H1 (cell line): ENCODE measurements around the gene TMEM165. TPM values are rescaled to one million over a fixed set of nuclear protein-coding genes. Genes with fewer than 3 reads are reported as not detected.

ENCODE experiments used
- CTCF ChIA-PET: fragments of 300-600 bp; sonication (Branson Sonifier 250); formaldehyde crosslinking; loops from one replicate; lab custom pipeline; 2021; ENCODE audit not compliant: partially characterized antibody; lab: Charles Lee
- POLR2A ChIA-PET: fragments of 300-600 bp; sonication (Branson Sonifier 250); formaldehyde crosslinking; loops from one replicate; lab custom pipeline; 2021; ENCODE audit warnings: inconsistent platforms; ENCODE audit not compliant: partially characterized antibody; lab: Charles Lee
- DNase-seq, 2 experiments: peaks; one replicate each; pipeline versions ENCODE4 v3.0.0 to v3.0.0-alpha.2; 2010 to 2022; ENCODE audit warnings: low spot score in 2 of 2, low read depth in 1 of 2, mixed read lengths in 1 of 2
- FAIRE-seq: peaks from 2 replicates; lab custom pipeline; 2011; peaks lifted over from hg19 to GRCh38; lab: Jason Lieb, UNC
- H2AFZ ChIP-seq: 2 replicates; pipeline ENCODE4 v1.8.1; 2012; ENCODE audit warnings: low read length, inconsistent platforms
- H2AK5ac ChIP-seq: 2 replicates; pipeline ENCODE4 v1.6.1; 2013; ENCODE audit warnings: low read depth, low read length
- H2BK120ac ChIP-seq: replicated peaks from 2 replicates; pipeline ENCODE3; 2013; ENCODE audit warnings: low read depth, low read length, inconsistent platforms
- H2BK12ac ChIP-seq: 2 replicates; pipeline ENCODE4 v1.6.1; 2013; ENCODE audit warnings: low read depth, low read length
- H2BK15ac ChIP-seq: 2 replicates; pipeline ENCODE4 v1.6.1; 2013; ENCODE audit warnings: low read length
- H2BK20ac ChIP-seq: 2 replicates; pipeline ENCODE4 v1.6.1; 2013; ENCODE audit warnings: low read length
- H2BK5ac ChIP-seq: 2 replicates; pipeline ENCODE4 v1.6.1; 2013; ENCODE audit warnings: low read depth, low read length
- H3K14ac ChIP-seq: 2 replicates; pipeline ENCODE4 v1.6.1; 2013; ENCODE audit warnings: inconsistent platforms; ENCODE audit not compliant: insufficient read length
- H3K18ac ChIP-seq: 2 replicates; pipeline ENCODE4 v1.6.1; 2013; ENCODE audit warnings: low read length; ENCODE audit errors: extremely low read depth
- H3K23ac ChIP-seq: 2 replicates; pipeline ENCODE4 v1.6.1; 2013; ENCODE audit warnings: inconsistent platforms; ENCODE audit not compliant: insufficient read length
- H3K23me2 ChIP-seq: 2 replicates; pipeline ENCODE4 v1.6.1; 2013; ENCODE audit warnings: low read depth, low read length
- H3K27ac ChIP-seq: 2 replicates; pipeline ENCODE4 v1.6.1; 2011; ENCODE audit warnings: low read depth, low read length, inconsistent platforms
- H3K27me3 ChIP-seq, 4 experiments: replicated peaks in 1 of 4; 1 replicate in 1 of 4; 2 replicates in 3 of 4; pipeline versions ENCODE4 v1.6.1 to v1.8.1; 2011 to 2013; ENCODE audit warnings: low read length in 3 of 4, mild to moderate bottlenecking in 3 of 4, inconsistent platforms in 2 of 4, mixed read lengths in 2 of 4, moderate library complexity in 1 of 4; ENCODE audit not compliant: control insufficient read depth in 3 of 4, insufficient read depth in 3 of 4; ENCODE audit errors: extremely low read depth in 1 of 4
- H3K36me3 ChIP-seq, 4 experiments: 2 replicates each; pipeline versions ENCODE4 v1.6.1 to v1.8.1; 2011 to 2013; ENCODE audit warnings: mild to moderate bottlenecking in 4 of 4, low read length in 3 of 4, moderate library complexity in 2 of 4, control low read depth in 1 of 4, inconsistent platforms in 1 of 4; ENCODE audit not compliant: insufficient read depth in 4 of 4, control insufficient read depth in 2 of 4
- H3K4ac ChIP-seq: replicated peaks from 2 replicates; pipeline ENCODE3; 2013; ENCODE audit warnings: low read length, low read depth, mixed read lengths, inconsistent platforms; ENCODE audit not compliant: insufficient read length
- H3K4me1 ChIP-seq, 4 experiments: replicated peaks in 1 of 4; 1 replicate in 1 of 4; 2 replicates in 3 of 4; pipeline versions ENCODE4 v1.6.1 to v1.8.1; 2011 to 2013; ENCODE audit warnings: low read length in 3 of 4, inconsistent platforms in 2 of 4, mixed read lengths in 1 of 4; ENCODE audit not compliant: insufficient read depth in 4 of 4, control insufficient read depth in 3 of 4
- H3K4me2 ChIP-seq, 2 experiments: 2 replicates each; pipeline versions ENCODE4 v1.6.1 to v1.8.1; 2011 to 2013; ENCODE audit warnings: low read depth in 2 of 2, low read length in 2 of 2, control low read depth in 1 of 2, inconsistent platforms in 1 of 2, mild to moderate bottlenecking in 1 of 2; ENCODE audit not compliant: insufficient read depth in 1 of 2
- H3K4me3 ChIP-seq, 4 experiments: fragments of 200-600, 300-600 bp in 1 of 4; sonication (generic), shearing (Covaris generic), sonication (Bioruptor Twin) in 1 of 4; 2 replicates each; pipeline versions ENCODE4 v1.5.1 to v1.8.1; 2011 to 2016; ENCODE audit warnings: low read length in 4 of 4, low read depth in 3 of 4, control low read depth in 2 of 4, inconsistent platforms in 2 of 4, mild to moderate bottlenecking in 2 of 4, mixed read lengths in 1 of 4, moderate library complexity in 1 of 4; ENCODE audit not compliant: insufficient read depth in 2 of 4; ENCODE audit errors: extremely low read depth in 1 of 4
- H3K56ac ChIP-seq: replicated peaks from 2 replicates; pipeline ENCODE3; 2013; ENCODE audit warnings: low read depth, mild to moderate bottlenecking, mixed read lengths, low read length, inconsistent platforms; ENCODE audit not compliant: insufficient read length
- H3K79me1 ChIP-seq: 2 replicates; pipeline ENCODE4 v1.6.1; 2013; ENCODE audit warnings: low read depth, low read length, control low read depth
- H3K79me2 ChIP-seq, 2 experiments: 2 replicates each; pipeline versions ENCODE4 v1.6.1 to v1.8.1; 2012 to 2013; ENCODE audit warnings: low read length in 2 of 2, mild to moderate bottlenecking in 2 of 2, inconsistent platforms in 1 of 2; ENCODE audit not compliant: insufficient read depth in 2 of 2, control insufficient read depth in 1 of 2
- H3K9ac ChIP-seq, 4 experiments: replicated peaks in 1 of 4; 1 replicate in 1 of 4; 2 replicates in 3 of 4; pipeline versions ENCODE4 v1.6.1 to v1.8.1; 2011 to 2013; ENCODE audit warnings: low read depth in 3 of 4, low read length in 3 of 4, control low read depth in 2 of 4, mild to moderate bottlenecking in 2 of 4, moderate library complexity in 2 of 4, inconsistent platforms in 1 of 4; ENCODE audit errors: extremely low read depth in 1 of 4
- H3K9me3 ChIP-seq, 2 experiments: 2 replicates each; pipeline versions ENCODE4 v1.6.1 to v1.8.1; 2012 to 2013; ENCODE audit warnings: mild to moderate bottlenecking in 2 of 2, moderate library complexity in 2 of 2, control low read depth in 1 of 2, inconsistent platforms in 1 of 2, low read depth in 1 of 2, low read length in 1 of 2, mixed read lengths in 1 of 2; ENCODE audit not compliant: insufficient read depth in 2 of 2
- H4K20me1 ChIP-seq, 2 experiments: replicated peaks in 1 of 2; 2 replicates each; pipeline versions ENCODE3 to v1.8.1; 2011 to 2013; ENCODE audit warnings: inconsistent platforms in 2 of 2, low read length in 2 of 2, mild to moderate bottlenecking in 1 of 2; ENCODE audit not compliant: insufficient read depth in 2 of 2, control insufficient read depth in 1 of 2
- H4K5ac ChIP-seq: 2 replicates; pipeline ENCODE4 v1.6.1; 2013; ENCODE audit warnings: low read length, low read depth, mixed read lengths, inconsistent platforms; ENCODE audit not compliant: insufficient read length
- H4K8ac ChIP-seq: 2 replicates; pipeline ENCODE4 v1.8.0; 2013; ENCODE audit warnings: mild to moderate bottlenecking, moderate library complexity, low read length, inconsistent platforms; ENCODE audit not compliant: insufficient read depth; ENCODE audit errors: extremely low read depth
- H4K91ac ChIP-seq: replicated peaks from 2 replicates; pipeline ENCODE3; 2013; ENCODE audit warnings: low read length, mixed read lengths, inconsistent platforms; ENCODE audit not compliant: insufficient read length
- POLR2A ChIP-seq, 2 experiments: IDR thresholded peaks; 1 replicate in 1 of 2; 2 replicates in 1 of 2; pipeline ENCODE4 v1.6.1; 2011; ENCODE audit warnings: low read depth in 2 of 2, low read length in 2 of 2, mild to moderate bottlenecking in 2 of 2; ENCODE audit errors: control extremely low read depth in 1 of 2
- RNF2 ChIP-seq: fragments of 200-900, 300-1000 bp; sonication (generic); IDR thresholded peaks from 2 replicates; pipeline ENCODE4 v1.7.1; 2016; ENCODE audit warnings: borderline replicate concordance, low read depth, mild to moderate bottlenecking, antibody characterized with exemption, low read length; ENCODE audit not compliant: poor library complexity, severe bottlenecking; ENCODE audit errors: missing control alignments
- SAP30 ChIP-seq: fragments of 300-600 bp; sonication (generic); IDR thresholded peaks from 2 replicates; pipeline ENCODE4 v1.7.1; 2012; ENCODE audit warnings: low read length, moderate library complexity, mild to moderate bottlenecking, inconsistent platforms; ENCODE audit not compliant: insufficient read depth, insufficient replicate concordance
- SP1 ChIP-seq: IDR thresholded peaks from 2 replicates; pipeline ENCODE4 v1.6.1; 2011; ENCODE audit warnings: low read depth, low read length
- TAF7 ChIP-seq: optimal IDR thresholded peaks from 2 replicates; pipeline ENCODE3; 2011; ENCODE audit warnings: low read depth, mild to moderate bottlenecking, inconsistent platforms, low read length, moderate library complexity, borderline replicate concordance
- ZNF274 ChIP-seq: IDR thresholded peaks from 2 replicates; pipeline ENCODE4 v1.7.0; 2012; ENCODE audit warnings: low read length, borderline replicate concordance; ENCODE audit errors: extremely low read depth
- WGBS, 2 experiments: shearing (Covaris generic) in 1 of 2; methylation state at CpG; one replicate each; pipeline versions ENCODE4 v1.1.6 to v1.1.7; 2013 to 2015; ENCODE audit warnings: low lambda C conversion rate in 2 of 2, mixed read lengths in 2 of 2, inconsistent platforms in 1 of 2, low coverage in 1 of 2, missing lambda C conversion rate in 1 of 2; ENCODE audit not compliant: insufficient replicate concordance in 2 of 2, insufficient coverage in 1 of 2, insufficient read length in 1 of 2; ENCODE audit errors: extremely low coverage in 1 of 2, missing lambda C conversion rate in 1 of 2; 5-methylcytosine and 5-hydroxymethylcytosine counted together
- polyA plus RNA-seq, 7 experiments: library from polyadenylated mRNA; depleted of rRNA in 3 of 7; stranded (reverse) in 5 of 7; unstranded in 2 of 7; fragments of >200 nt in 5 of 7; fragments of 200-250 nt in 2 of 7; gene quantifications; 1 replicate in 5 of 7; 2 replicates in 1 of 7; 4 replicates in 1 of 7; pipeline versions ENCODE4 v1.2.1 to v1.2.3, GENCODE V29; 2011 to 2013; ENCODE audit warnings: missing spikeins in 2 of 7, mixed read lengths in 2 of 7
- total RNA-seq: library from RNA; stranded (reverse); fragmentation: NEBNext Ultra II Directional; extraction: Animal tissue kit (Norgen Biotek cat#: 25700); gene quantifications from 2 replicates; pipeline ENCODE4 v1.2.1, GENCODE V29; 2021

The TMEM165 gene
- total and polyA plus RNA-seq, 2 of the 8 experiments (the other 6 are each of a cell fraction or from before 2014, with no cell fraction given) = 85.5 to 125 TPM

DNA sequence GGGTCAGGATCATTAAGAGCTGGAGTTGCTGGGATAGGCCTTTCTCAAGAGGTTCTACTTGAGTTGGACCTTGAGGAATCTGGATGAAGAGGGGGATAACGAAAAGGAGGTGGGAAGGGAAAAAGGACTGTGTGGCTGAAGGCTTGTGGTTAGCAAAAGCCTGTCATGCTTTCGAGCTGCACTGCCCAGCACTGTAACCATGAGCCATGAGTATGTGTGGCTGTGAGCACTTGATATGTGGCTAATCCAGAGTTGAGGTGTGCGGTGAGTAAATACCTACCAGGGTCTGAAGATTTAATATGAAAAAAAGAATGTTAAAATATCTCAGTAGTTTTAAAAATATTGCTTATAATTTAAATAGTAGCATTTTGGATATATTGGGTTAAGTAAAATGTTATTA is 11.4 kb downstream of the TMEM165 start:
- Histone ChIP-seq H3K23me2 (no peaks in the 10 kb centered on the region), H3K23ac (no peak overlapping the region), H3K79me1 (peaks cover 6% of the 10 kb centered on the region), H3K9me3 (no peaks in the 10 kb centered on the region), H4K20me1 (peaks cover 16 to 19% of the 10 kb centered on the region in 2 experiments), H3K27me3 (no peaks in the 10 kb centered on the region), H4K91ac (no peak overlapping the region), H2BK20ac (no peak overlapping the region), H3K4ac (no peak overlapping the region), H3K9ac (no peak overlapping the region), H2BK120ac (no peak overlapping the region), H3K56ac (no peak overlapping the region), H3K4me3 (no peak overlapping the region), H4K5ac (no peak overlapping the region), H3K4me1 (peaks cover 0 to 3% (median under 1%) of the 10 kb centered on the region in 4 experiments; a peak in 2 of 7 replicates), H2BK12ac (no peak overlapping the region), H3K27ac (no peak overlapping the region), H3K4me2 (no peak overlapping the region), H2BK15ac (no peak overlapping the region), H4K8ac (no peak overlapping the region), H3K14ac (no peak overlapping the region), H3K79me2 (peaks cover 12 to 95% of the 10 kb centered on the region in 2 experiments), H2AFZ (no peak overlapping the region), H2AK5ac (no peak overlapping the region), H3K36me3 (peaks cover 2 to 44% (median 14%) of the 10 kb centered on the region in 4 experiments; a peak in 6 of 8 replicates), H3K18ac (no peak overlapping the region), H2BK5ac (no peak overlapping the region)
- ChIA-PET POLR2A (no interaction called here), CTCF (interaction anchor here (1.4 to 2.3 kb wide), 3 partner anchors 10 to 435 kb away, joined by 3 to 6 read pairs (median 6); no protein-coding TSS in a partner anchor)
- DNase-seq (no peak), FAIRE-seq (no peak)
- 88% methylated on average over 3 of the region's 3 CpGs; no CpG with 5 or more reads in 1 of the 2 experiments for WGBS, 2 experiments
- no peak for TF ChIP-seq RNF2
- TF ChIP-seq ZNF274 = no peak
- no peak for TF ChIP-seq SAP30
- no peak for TF ChIP-seq POLR2A (IDR thresholded peaks at IDR 0.05; ENCODE audit: control extremely low read depth in 1 of 2, low read depth in 2 of 2, low read length in 2 of 2)
- no peak for TF ChIP-seq SP1
- no peak for TF ChIP-seq TAF7
